A673 (cell line): ENCODE results near the gene ARHGAP1.

Experiments used
- CTCF ChIP-seq: fragments of 300-800, 200-600 bp; sonication (generic); conservative IDR thresholded peaks from 2 replicates; pipeline ENCODE4 v1.5.1; 2017; ENCODE audit warnings: low read depth, mild to moderate bottlenecking, antibody characterized with exemption, low read length, moderate library complexity, mixed read lengths
- EZH2 ChIP-seq: fragments of 200-600 bp; sonication (generic); IDR thresholded peaks from 2 replicates; pipeline ENCODE4 v1.6.1; 2017; ENCODE audit warnings: borderline replicate concordance, low read depth, mild to moderate bottlenecking, mixed read lengths, antibody characterized with exemption, low read length; ENCODE audit not compliant: poor library complexity, severe bottlenecking

- no peak for TF ChIP-seq CTCF
- TF ChIP-seq EZH2: no peak
Observed at GRCh38 chr11:46743043-46743442, 42.6 kb upstream of the ARHGAP1 start.
